Measurements from ENCODE around the gene NFATC2. TPM values are rescaled to one million over a fixed set of nuclear protein-coding genes. Genes with fewer than 3 reads are reported as not detected.

NFATC2 gene
- total RNA-seq, 1 experiment from 2014 or later = 0.61 TPM

GRCh38 chr20:51417250-51418136, 125.0 kb downstream of the NFATC2 start:
- Mint-ChIP-seq H3K36me3 (ENCODE audit: insufficient read depth in 1 of 3, low read depth in 3 of 3) (no peaks in the 10 kb centered on the region), H3K27me3 (ENCODE audit: low read depth) (peaks cover 12% of the 10 kb centered on the region), H3K27ac (no peak overlapping the region; a peak in 1 of 7 replicates), H3K9me3 (no peaks in the 10 kb centered on the region), H3K4me3 (no peak overlapping the region; a peak in 1 of 5 replicates), H3K4me1 (peaks cover 12 to 15% of the 10 kb centered on the region in 2 experiments)
- H2BK15ac ChIP-seq (ENCODE audit: low read depth, low read length) = no peak overlapping the region
- H2AFZ ChIP-seq (ENCODE audit: low read length) = no peak overlapping the region
- no peak overlapping the region for H2BK5ac ChIP-seq (ENCODE audit: insufficient read length, low read length)
- H3K9me3 ChIP-seq (ENCODE audit: control insufficient read depth, low read depth, low read length) = no peaks in the 10 kb centered on the region
- no peak overlapping the region for H4K8ac ChIP-seq (replicated peaks; ENCODE audit: insufficient read length, low read depth, low read length)
- H3K56ac ChIP-seq (ENCODE audit: insufficient read length, low read depth, low read length) = no peak overlapping the region
- no peak overlapping the region for H4K5ac ChIP-seq (ENCODE audit: insufficient read length, low read depth, low read length)
- H4K91ac ChIP-seq (ENCODE audit: insufficient read length, low read depth, low read length) = no peak overlapping the region
- no peaks in the 10 kb centered on the region for H3K79me1 ChIP-seq (ENCODE audit: insufficient read depth, low read depth, low read length, poor library complexity, severe bottlenecking)
- no peak overlapping the region for H2BK20ac ChIP-seq (ENCODE audit: low read depth, low read length, poor library complexity, severe bottlenecking)
- DNase-seq = no peak
- no peak for TF ChIP-seq CTCF (conservative IDR thresholded peaks at IDR 0.05)
- no peak overlapping the region for H3K27ac ChIP-seq (ENCODE audit: insufficient read length, low read depth, low read length)
- no peak overlapping the region for H3K4ac ChIP-seq (ENCODE audit: low read depth, low read length)
- H3K4me2 ChIP-seq (ENCODE audit: insufficient read depth, insufficient read length, low read length) = no peak overlapping the region
- H2BK120ac ChIP-seq (ENCODE audit: low read depth, low read length, poor library complexity, severe bottlenecking) = no peak overlapping the region
- no peak overlapping the region for H2AK5ac ChIP-seq (ENCODE audit: insufficient read length, low read length)
- H3K79me2 ChIP-seq (ENCODE audit: insufficient read depth, low read length) = no peaks in the 10 kb centered on the region
- H3T11ph ChIP-seq (ENCODE audit: low read length) = no peak overlapping the region
- H3K27me3 ChIP-seq (ENCODE audit: insufficient read depth, low read length) = no peaks in the 10 kb centered on the region
- H3K14ac ChIP-seq (ENCODE audit: insufficient read depth, low read length) = no peak overlapping the region
- H3K23me2 ChIP-seq (ENCODE audit: insufficient read length, low read depth, low read length, poor library complexity, severe bottlenecking) = no peaks in the 10 kb centered on the region
- H3K23ac ChIP-seq (ENCODE audit: insufficient read length, low read depth, low read length) = no peak overlapping the region
- H3K18ac ChIP-seq (ENCODE audit: insufficient read length, low read depth, low read length) = no peak overlapping the region
- no peaks in the 10 kb centered on the region for H3K4me1 ChIP-seq (ENCODE audit: insufficient read depth, low read length)
- no peak overlapping the region for H3K9ac ChIP-seq (ENCODE audit: extremely low read depth, insufficient read length, low read length)
- no CpG with 5 or more reads among the region's 21 CpGs for WGBS (ENCODE audit: extremely low coverage, insufficient read length, low lambda C conversion rate)
- H4K20me1 ChIP-seq (ENCODE audit: control insufficient read depth, insufficient read depth, insufficient read length) = no peaks in the 10 kb centered on the region
- no peak overlapping the region for H2BK12ac ChIP-seq (ENCODE audit: insufficient read length, low read depth, low read length)
